Measurements from ENCODE around the gene COMMD1.
"Not testable (repeated sequence)": the region's sequence is repeated elsewhere in the genome, so short reads cannot be mapped to it uniquely, and the experiment has no call there.

COMMD1 gene

DNA sequence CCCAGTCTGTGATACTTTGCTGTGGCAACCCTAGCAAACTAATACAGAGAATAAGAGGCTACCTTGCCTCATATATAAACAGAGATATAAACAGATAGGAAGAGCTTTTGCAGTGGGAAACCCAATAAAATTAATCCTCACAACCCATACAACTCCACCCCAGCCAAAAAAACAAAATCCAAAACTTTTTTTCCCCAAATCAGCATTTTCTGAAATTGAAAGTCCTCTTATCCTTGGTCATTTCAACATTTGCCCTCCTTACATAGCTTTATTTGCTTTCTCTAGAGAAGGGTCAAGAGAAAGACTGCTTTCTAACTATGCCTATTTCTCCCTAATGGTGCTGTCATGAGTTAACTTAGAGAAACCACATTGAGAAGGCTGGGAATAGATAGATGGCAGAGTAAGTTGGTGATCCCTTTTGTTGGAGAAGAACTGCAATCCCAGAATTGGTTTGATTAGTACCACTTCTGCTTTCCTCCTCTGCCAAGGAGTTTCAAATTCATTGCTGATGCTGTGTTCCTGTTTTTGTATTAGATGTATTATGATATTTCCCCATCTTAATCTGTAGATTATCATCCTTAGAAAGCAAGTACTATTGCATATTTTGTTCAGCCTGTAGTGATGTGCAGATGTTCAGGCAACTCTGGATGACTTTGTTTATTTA lies 214.0 kb downstream of the COMMD1 start:
- TF ChIP-seq, protein P1, sequence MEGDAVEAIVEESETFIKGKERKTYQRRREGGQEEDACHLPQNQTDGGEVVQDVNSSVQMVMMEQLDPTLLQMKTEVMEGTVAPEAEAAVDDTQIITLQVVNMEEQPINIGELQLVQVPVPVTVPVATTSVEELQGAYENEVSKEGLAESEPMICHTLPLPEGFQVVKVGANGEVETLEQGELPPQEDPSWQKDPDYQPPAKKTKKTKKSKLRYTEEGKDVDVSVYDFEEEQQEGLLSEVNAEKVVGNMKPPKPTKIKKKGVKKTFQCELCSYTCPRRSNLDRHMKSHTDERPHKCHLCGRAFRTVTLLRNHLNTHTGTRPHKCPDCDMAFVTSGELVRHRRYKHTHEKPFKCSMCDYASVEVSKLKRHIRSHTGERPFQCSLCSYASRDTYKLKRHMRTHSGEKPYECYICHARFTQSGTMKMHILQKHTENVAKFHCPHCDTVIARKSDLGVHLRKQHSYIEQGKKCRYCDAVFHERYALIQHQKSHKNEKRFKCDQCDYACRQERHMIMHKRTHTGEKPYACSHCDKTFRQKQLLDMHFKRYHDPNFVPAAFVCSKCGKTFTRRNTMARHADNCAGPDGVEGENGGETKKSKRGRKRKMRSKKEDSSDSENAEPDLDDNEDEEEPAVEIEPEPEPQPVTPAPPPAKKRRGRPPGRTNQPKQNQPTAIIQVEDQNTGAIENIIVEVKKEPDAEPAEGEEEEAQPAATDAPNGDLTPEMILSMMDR (conservative IDR thresholded peaks at IDR 0.05; ENCODE audit: control insufficient read depth, insufficient read depth, low read depth, low read length) = no peak
- H3K4me3 ChIP-seq (ENCODE audit: control insufficient read depth, low read depth, low read length) = no peak overlapping the region
- no peak for DNase-seq (ENCODE audit: low read depth)

DNA sequence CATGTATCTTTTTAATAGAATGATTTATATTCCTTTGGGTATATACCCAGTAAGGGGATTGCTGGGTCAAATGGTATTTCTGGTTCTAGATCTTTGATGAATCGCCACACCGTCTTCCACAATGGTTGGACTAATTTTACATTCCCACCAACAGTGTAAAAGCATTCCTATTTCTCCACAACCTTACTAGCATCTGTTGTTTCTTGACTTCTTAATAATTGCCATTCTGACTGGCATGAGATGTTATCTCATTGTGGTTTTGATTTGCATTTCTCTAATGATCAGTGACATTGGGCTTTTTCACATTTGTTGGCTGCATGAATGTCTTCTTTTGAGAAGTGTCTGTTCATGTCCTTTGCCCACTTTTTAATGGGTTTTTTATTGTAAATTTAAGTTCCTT lies 220.8 kb downstream of the COMMD1 start:
- DNase-seq (ENCODE audit: low read depth); H3K4me3 ChIP-seq (ENCODE audit: control insufficient read depth, low read depth, low read length): not testable (repeated sequence)

DNA sequence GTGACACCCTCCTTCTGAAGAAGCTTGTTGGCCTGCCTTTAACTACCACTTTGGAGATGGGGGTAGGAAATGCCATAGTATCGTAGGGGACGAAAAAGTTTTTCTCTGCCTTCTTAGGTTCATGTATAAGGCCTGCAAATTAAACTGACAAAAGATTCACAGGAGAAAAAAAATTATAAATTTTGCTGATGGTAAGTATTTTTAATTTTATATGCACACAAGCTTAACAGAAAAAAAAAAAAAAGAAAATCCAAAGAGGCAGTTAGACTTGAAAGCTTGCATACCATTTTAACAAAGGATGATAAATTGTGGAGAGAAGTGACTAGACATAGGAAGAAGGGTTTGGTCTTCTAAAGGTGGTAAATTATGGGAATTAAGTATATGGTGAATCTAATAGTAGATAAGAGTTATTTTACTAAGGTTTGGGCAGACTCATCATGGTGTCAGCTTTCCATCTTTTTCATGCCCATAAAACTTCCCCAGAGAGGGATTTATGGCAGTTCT lies 227.9 kb downstream of the COMMD1 start:
- no peak overlapping the region for H3K4me3 ChIP-seq (ENCODE audit: control insufficient read depth, low read depth, low read length)
- TF ChIP-seq, protein P1 (conservative IDR thresholded peaks at IDR 0.05; ENCODE audit: control insufficient read depth, insufficient read depth, low read depth, low read length) = no peak
- no peak for DNase-seq (ENCODE audit: low read depth)

DNA sequence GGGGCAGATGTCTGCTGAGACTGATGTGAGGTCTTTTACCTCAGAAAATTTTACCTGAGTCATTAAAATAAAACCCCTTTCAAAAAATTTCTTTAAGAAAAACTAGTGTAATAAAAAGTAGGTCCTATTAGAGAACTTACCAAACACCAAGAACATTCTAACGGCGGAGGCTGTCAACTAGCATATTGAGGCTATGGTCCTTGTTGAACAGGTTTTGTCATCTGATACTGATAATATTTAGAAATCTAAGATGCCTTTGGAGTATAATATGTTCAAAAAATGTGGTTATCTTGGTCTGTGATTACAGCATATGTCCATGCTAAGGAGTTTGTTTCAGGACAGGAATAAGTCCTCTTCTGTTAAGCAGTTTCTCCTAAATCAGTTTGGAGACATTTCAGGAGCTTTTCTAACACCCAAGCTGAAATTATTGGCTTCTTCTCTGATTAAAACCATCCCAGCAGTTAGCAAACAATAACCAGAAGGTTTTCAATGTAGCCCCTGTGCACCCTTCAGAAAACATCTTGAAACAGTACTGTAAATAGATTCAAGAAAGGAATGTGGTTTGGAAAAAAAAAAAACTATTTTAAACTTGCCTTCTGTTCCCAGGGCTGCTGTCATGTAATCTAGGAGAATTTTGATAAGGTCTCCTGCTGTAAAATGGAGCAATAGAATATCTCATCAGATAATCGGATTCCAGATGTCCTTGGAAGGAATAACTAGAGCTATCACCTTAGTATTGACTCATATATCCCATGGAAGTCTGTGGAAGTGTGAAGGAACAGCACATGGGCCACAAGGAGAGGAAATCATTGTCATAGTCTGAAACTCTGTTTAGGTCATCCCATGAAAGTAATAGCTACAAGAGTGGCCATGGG lies 231.7 kb downstream of the COMMD1 start:
- peak; percentile 21 for DNase-seq (ENCODE audit: low read depth)
- TF ChIP-seq, protein P1 (conservative IDR thresholded peaks at IDR 0.05; ENCODE audit: control insufficient read depth, insufficient read depth, low read depth, low read length) = no peak
- no peak overlapping the region for H3K4me3 ChIP-seq (ENCODE audit: control insufficient read depth, low read depth, low read length)

DNA sequence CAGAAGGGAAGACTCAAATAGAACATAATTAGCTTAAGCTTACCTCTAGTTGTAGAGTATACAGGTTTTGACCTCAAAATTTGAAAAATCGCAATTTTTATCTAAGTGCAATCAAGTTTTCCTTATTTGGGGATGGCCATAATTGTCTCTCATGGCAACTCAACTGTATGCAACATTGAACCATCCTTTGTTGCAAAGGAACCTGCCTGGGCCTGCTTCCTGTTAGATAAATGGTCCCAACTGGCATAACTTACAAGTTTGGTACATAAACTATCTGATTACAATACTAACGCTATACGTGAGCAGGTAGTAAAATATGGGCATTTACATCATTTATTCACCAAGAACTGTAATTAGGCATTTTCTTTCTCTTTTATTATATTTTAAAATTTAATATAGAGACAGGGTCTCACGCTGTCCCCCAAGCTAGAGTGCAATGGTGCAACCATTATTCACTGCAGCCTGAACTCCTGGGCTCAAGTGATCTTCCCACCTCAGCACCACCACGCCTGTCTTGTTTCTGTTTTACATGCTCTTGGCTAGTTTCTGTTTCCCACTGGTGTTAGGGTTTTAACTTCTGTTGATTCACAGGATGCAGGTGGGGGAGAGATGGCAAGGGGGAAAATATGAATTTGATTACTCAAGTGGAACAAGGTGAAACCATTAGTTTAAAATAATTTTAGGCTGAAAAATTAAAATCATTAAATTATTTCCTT lies 235.1 kb downstream of the COMMD1 start:
- TF ChIP-seq, protein P1 (conservative IDR thresholded peaks at IDR 0.05; ENCODE audit: control insufficient read depth, insufficient read depth, low read depth, low read length) = no peak
- H3K4me3 ChIP-seq (ENCODE audit: control insufficient read depth, low read depth, low read length) = no peak overlapping the region
- DNase-seq (ENCODE audit: low read depth) = no peak

DNA sequence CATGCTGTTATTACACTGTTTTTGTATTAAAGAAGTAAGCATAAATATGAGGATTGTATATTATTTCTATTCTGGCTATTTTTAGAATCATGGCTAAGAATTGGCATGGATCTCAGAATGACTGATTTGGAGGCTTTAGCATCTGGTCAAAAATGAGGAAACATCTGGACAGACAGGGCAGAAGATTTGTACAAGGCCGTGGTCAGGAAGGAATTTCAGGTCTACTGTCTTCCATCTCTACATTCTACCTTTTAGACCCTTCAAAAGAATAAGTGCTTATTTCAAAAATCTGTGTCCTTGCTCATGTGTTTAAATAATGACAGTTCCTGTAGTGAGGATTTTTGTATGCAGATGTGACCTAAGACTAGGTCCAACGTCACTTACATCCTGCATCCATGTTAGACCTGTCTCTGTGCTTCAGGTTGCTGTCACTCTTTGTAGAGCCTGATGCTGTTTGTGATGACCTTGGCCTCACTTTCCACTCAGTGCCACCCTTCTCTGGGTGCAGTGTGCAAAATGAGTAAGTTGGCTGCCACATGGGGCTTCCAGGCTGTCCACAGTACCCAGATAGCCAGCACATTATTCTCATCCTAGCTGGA lies 235.8 kb downstream of the COMMD1 start:
- TF ChIP-seq, protein P1 (conservative IDR thresholded peaks at IDR 0.05; ENCODE audit: control insufficient read depth, insufficient read depth, low read depth, low read length) = no peak
- DNase-seq (ENCODE audit: low read depth) = peak; percentile 35
- H3K4me3 ChIP-seq (ENCODE audit: control insufficient read depth, low read depth, low read length) = no peak overlapping the region
